Measurements from ENCODE around the gene DEUP1. TPM values are rescaled to one million over a fixed set of nuclear protein-coding genes. Genes with fewer than 3 reads are reported as not detected.
"Not testable (repeated sequence)": the region's sequence is repeated elsewhere in the genome, so short reads cannot be mapped to it uniquely, and the experiment has no call there.

The DEUP1 gene
- total RNA-seq, 3 donors from 2014 or later (not counting 1 experiment from before 2014, with no cell fraction given) = not detected

DNA sequence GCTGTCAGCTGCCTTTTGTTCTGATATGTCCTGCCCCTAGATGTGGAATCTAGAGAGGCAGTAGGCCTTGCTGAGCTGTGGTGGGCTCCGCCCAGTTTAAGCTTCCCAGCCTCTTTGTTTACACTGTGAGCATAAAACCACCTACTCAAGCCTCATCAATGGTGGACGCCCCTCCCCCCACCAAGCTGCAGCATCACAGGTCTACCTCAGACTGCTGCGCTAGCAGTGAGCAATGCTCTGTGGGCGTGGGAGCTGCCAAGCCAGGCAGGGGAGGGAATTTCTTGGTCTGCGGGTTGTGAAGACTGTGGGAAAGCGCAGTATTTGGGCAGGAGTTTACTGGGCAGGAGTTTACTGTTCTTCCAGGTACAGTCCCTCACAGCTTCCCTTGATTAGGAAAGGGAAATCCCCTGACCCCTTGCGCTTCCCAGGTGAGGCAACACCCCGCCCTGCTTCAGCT lies 114.1 kb downstream of the DEUP1 start:
- Mint-ChIP-seq H3K4me3 (no peak overlapping the region), H3K27ac (no peak overlapping the region), H3K4me1 (no peaks in the 10 kb centered on the region), H3K27me3 (ENCODE audit: low read depth in 2 of 2) (no peaks in the 10 kb centered on the region), H3K36me3 (no peaks in the 10 kb centered on the region), H3K9me3 (peaks cover 2 to 4% of the 10 kb centered on the region in 2 donors)
- no peaks in the 10 kb centered on the region for H3K36me3 ChIP-seq (ENCODE audit: control insufficient read depth, insufficient read depth, low read length)
- no peak overlapping the region for H3K4me3 ChIP-seq (ENCODE audit: low read length)
- 83% methylated on average over 8 of the region's 8 CpGs for WGBS (ENCODE audit: insufficient coverage)
- DNase-seq (peak in 1 of 2 donors; percentile 61), ATAC-seq (no peak)
- intact Hi-C loops (cut with micrococcal nuclease) = no loop called here
- TF ChIP-seq, protein P1, sequence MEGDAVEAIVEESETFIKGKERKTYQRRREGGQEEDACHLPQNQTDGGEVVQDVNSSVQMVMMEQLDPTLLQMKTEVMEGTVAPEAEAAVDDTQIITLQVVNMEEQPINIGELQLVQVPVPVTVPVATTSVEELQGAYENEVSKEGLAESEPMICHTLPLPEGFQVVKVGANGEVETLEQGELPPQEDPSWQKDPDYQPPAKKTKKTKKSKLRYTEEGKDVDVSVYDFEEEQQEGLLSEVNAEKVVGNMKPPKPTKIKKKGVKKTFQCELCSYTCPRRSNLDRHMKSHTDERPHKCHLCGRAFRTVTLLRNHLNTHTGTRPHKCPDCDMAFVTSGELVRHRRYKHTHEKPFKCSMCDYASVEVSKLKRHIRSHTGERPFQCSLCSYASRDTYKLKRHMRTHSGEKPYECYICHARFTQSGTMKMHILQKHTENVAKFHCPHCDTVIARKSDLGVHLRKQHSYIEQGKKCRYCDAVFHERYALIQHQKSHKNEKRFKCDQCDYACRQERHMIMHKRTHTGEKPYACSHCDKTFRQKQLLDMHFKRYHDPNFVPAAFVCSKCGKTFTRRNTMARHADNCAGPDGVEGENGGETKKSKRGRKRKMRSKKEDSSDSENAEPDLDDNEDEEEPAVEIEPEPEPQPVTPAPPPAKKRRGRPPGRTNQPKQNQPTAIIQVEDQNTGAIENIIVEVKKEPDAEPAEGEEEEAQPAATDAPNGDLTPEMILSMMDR (IDR thresholded peaks at IDR 0.05) = no peak
- H3K27me3 ChIP-seq (ENCODE audit: control insufficient read depth, insufficient read depth, low read length) = no peaks in the 10 kb centered on the region
- no peaks in the 10 kb centered on the region for H3K4me1 ChIP-seq (ENCODE audit: control insufficient read depth, insufficient read depth, low read length)
- no peaks in the 10 kb centered on the region for H3K9me3 ChIP-seq (ENCODE audit: control insufficient read depth, insufficient read depth, low read length)
- no peak overlapping the region for H3K27ac ChIP-seq (ENCODE audit: low read length)

DNA sequence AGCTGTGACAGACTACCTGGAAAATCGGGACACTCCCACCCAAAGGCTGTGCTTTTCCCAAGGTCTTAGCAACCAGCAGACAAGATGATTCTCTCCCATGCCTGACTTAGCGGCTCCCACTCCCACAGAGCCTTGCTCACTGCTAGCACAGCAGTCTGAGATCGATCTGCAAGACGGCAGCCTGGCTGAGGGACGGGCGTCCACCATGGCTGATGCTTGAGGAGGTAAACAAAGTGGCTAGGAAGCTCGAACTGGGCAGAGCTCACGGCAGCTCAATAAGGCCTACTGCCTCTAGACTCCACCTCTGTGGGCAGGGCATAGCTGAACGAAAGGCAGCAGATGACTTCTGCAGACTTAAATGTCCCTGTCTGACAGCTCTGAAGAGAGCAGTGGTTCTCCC lies 127.7 kb downstream of the DEUP1 start:
- DNase-seq (no peak), ATAC-seq (no peak)
- H3K36me3 ChIP-seq (ENCODE audit: control insufficient read depth, insufficient read depth, low read length) = no peaks in the 10 kb centered on the region
- no peaks in the 10 kb centered on the region for H3K4me1 ChIP-seq (ENCODE audit: control insufficient read depth, insufficient read depth, low read length)
- peaks cover 0 to 2% of the 10 kb centered on the region in 2 donors for H3K9me3 Mint-ChIP-seq
- H3K27ac Mint-ChIP-seq = no peak overlapping the region
- no peaks in the 10 kb centered on the region for H3K27me3 ChIP-seq (ENCODE audit: control insufficient read depth, insufficient read depth, low read length)
- H3K9me3 ChIP-seq (ENCODE audit: control insufficient read depth, insufficient read depth, low read length) = no peaks in the 10 kb centered on the region
- intact Hi-C loops (cut with micrococcal nuclease) = no loop called here
- no peak overlapping the region for H3K27ac ChIP-seq (ENCODE audit: low read length)
- TF ChIP-seq, protein P1 (IDR thresholded peaks at IDR 0.05) = no peak
- no peaks in the 10 kb centered on the region for H3K4me1 Mint-ChIP-seq
- 95% methylated on average over 9 of the region's 9 CpGs for WGBS (ENCODE audit: insufficient coverage)
- H3K4me3 Mint-ChIP-seq = no peak overlapping the region
- H3K27me3 Mint-ChIP-seq (ENCODE audit: low read depth in 2 of 2) = no peaks in the 10 kb centered on the region
- H3K4me3 ChIP-seq (ENCODE audit: low read length) = no peak overlapping the region
- H3K36me3 Mint-ChIP-seq = no peaks in the 10 kb centered on the region

DNA sequence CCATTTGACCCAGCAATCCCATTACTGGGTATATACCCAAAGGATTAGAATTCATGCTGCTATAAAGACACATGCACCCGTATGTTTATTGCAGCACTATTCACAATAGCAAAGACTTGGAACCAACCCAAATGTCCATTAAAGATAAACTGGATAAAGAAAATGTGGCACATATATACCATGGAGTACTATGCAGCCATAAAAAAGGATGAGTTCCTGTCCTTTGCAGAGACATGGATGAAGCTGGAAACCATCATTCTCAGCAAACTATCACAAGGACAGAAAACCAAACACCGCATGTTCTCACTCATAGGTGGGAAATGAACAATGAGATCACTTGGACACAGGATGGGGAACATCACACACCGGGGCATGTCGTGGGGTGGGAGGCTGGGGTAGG lies 133.1 kb downstream of the DEUP1 start:
- 100% methylated on average over 3 of the region's 4 CpGs for WGBS (ENCODE audit: insufficient coverage)
- H3K9me3 Mint-ChIP-seq; H3K36me3 Mint-ChIP-seq; H3K27me3 ChIP-seq (ENCODE audit: control insufficient read depth, insufficient read depth, low read length); H3K4me3 ChIP-seq (ENCODE audit: low read length); ATAC-seq; H3K27me3 Mint-ChIP-seq (ENCODE audit: low read depth in 2 of 2); H3K4me3 Mint-ChIP-seq; H3K27ac Mint-ChIP-seq; H3K36me3 ChIP-seq (ENCODE audit: control insufficient read depth, insufficient read depth, low read length); H3K9me3 ChIP-seq (ENCODE audit: control insufficient read depth, insufficient read depth, low read length); intact Hi-C loops (cut with micrococcal nuclease); H3K4me1 Mint-ChIP-seq; H3K27ac ChIP-seq (ENCODE audit: low read length); DNase-seq; H3K4me1 ChIP-seq (ENCODE audit: control insufficient read depth, insufficient read depth, low read length): not testable (repeated sequence)

DNA sequence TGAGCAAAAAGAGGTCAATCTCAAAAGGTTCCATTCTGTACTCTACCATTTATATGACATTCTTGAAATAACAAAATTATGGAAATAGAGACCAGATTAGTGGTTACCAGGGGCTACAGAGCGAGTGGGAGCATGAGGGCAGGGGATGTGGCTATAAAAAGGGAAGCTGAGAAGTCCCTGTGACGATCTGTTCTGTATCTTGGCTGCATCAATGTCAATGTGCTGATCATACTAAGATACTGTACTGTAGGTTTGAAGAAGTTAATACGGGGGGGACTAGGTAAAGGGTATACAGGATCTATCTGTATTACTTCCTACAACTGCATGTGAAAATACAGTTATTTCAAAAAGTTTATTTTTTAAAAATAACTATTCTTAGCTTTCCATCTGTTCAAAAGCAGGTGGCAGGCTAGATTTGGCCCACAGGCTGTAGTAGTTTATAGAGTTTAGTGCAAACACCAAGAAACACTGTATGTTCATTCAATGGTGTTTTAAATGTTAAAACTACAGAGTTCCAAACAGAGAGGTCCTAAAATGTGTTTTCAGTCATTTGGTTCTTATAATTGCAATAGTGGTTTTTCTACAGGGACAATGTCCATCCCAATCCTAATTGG lies 134.5 kb downstream of the DEUP1 start:
- no peak overlapping the region for H3K4me3 ChIP-seq (ENCODE audit: low read length)
- Mint-ChIP-seq H3K9me3 (peaks cover 0 to 2% of the 10 kb centered on the region in 2 donors), H3K27ac (no peak overlapping the region), H3K4me1 (no peaks in the 10 kb centered on the region), H3K4me3 (no peak overlapping the region), H3K27me3 (ENCODE audit: low read depth in 2 of 2) (no peaks in the 10 kb centered on the region), H3K36me3 (no peaks in the 10 kb centered on the region)
- no peaks in the 10 kb centered on the region for H3K36me3 ChIP-seq (ENCODE audit: control insufficient read depth, insufficient read depth, low read length)
- ATAC-seq (peak in 1 of 3 donors; percentile 84), DNase-seq (no peak)
- H3K9me3 ChIP-seq (ENCODE audit: control insufficient read depth, insufficient read depth, low read length) = no peaks in the 10 kb centered on the region
- WGBS (ENCODE audit: insufficient coverage) = 20% methylated on average over 2 of the region's 3 CpGs
- no peaks in the 10 kb centered on the region for H3K4me1 ChIP-seq (ENCODE audit: control insufficient read depth, insufficient read depth, low read length)
- TF ChIP-seq, protein P1 (IDR thresholded peaks at IDR 0.05) = no peak
- intact Hi-C loops (cut with micrococcal nuclease) = no loop called here
- H3K27me3 ChIP-seq (ENCODE audit: control insufficient read depth, insufficient read depth, low read length) = no peaks in the 10 kb centered on the region
- H3K27ac ChIP-seq (ENCODE audit: low read length) = no peak overlapping the region

All from natural killer cell (primary cell).